B cell (primary cell): ENCODE results near the gene RGN.

Experiments
- CTCF ChIP-seq: fragments of 200-600 bp; IDR thresholded peaks from one replicate; pipeline ENCODE4 v1.8.0; 2022; ENCODE audit warnings: antibody characterized with exemption, mild to moderate bottlenecking
- EZH2 ChIP-seq: IDR thresholded peaks from 2 replicates; pipeline ENCODE4 v1.6.1; 2012; ENCODE audit warnings: borderline replicate concordance, low read depth, mild to moderate bottlenecking, moderate library complexity, low read length; ENCODE audit not compliant: insufficient read depth, poor library complexity, severe bottlenecking

GRCh38 chrX:47068720-47069119, 9.5 kb upstream of the RGN start:
- TF ChIP-seq EZH2 (no peak), CTCF (no peak)
